GM10266 (cell line): ENCODE measurements around the gene TRIO.

Experiments
- DNase-seq: peaks from one replicate; pipeline ENCODE4 v3.0.0; 2012; ENCODE audit errors: extremely low spot score
- TF ChIP-seq, protein P1 (sequence below): IDR thresholded peaks from 2 replicates; pipeline ENCODE4 v1.5.1; 2012; ENCODE audit warnings: mild to moderate bottlenecking, low read depth; ENCODE audit not compliant: control insufficient read depth, insufficient read depth; ENCODE audit errors: missing control alignments

The TRIO gene

DNA sequence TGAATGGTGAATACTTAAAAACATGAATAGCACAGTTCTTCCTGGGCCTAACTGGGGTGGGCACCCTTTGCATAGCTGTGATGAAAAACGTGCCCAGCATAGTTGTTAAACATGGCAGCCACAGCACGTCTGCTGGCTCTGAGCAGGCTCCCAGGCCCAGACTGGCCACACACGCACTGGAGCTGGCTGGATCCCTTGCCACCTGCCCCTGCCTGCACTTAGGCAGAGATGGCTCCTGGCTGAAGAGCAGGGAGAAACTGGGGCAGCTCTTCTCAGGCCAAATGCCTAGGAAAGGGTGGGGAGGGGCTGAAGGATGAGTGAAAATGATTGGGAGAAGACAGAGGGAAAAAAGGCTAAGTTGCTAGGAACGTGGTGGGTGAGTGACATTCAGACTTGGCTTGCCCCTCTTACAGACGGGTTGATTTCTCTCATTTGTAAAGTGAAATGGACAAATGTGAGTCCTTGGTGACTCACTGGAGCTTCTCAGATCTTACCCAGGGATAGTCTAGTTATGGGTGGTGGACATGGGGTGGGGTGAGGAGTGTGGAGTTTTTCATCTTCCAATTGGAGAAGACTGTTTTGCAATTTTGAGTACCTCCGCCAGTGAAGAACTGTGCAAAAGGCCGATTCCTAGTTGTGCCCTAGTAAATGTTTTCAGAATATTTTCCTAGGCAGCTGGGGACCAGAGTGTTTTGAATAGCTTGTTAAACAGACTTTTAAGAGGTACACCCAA lies 42.4 kb downstream of the TRIO start:
- DNase-seq, result no peak
- TF ChIP-seq, protein P1, sequence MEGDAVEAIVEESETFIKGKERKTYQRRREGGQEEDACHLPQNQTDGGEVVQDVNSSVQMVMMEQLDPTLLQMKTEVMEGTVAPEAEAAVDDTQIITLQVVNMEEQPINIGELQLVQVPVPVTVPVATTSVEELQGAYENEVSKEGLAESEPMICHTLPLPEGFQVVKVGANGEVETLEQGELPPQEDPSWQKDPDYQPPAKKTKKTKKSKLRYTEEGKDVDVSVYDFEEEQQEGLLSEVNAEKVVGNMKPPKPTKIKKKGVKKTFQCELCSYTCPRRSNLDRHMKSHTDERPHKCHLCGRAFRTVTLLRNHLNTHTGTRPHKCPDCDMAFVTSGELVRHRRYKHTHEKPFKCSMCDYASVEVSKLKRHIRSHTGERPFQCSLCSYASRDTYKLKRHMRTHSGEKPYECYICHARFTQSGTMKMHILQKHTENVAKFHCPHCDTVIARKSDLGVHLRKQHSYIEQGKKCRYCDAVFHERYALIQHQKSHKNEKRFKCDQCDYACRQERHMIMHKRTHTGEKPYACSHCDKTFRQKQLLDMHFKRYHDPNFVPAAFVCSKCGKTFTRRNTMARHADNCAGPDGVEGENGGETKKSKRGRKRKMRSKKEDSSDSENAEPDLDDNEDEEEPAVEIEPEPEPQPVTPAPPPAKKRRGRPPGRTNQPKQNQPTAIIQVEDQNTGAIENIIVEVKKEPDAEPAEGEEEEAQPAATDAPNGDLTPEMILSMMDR, result no peak

- TF ChIP-seq, protein P1, result no peak
- DNase-seq, result no peak
These were observed 43.1 kb downstream of the TRIO start for GRCh38 chr5:14186059-14186830.

- no peak for DNase-seq
- TF ChIP-seq, protein P1, result no peak
These were observed 44.0 kb downstream of the TRIO start for GRCh38 chr5:14187157-14187556.

- no peak for DNase-seq
- TF ChIP-seq, protein P1, result no peak
These were observed 44.5 kb downstream of the TRIO start for GRCh38 chr5:14187660-14188059.

DNA sequence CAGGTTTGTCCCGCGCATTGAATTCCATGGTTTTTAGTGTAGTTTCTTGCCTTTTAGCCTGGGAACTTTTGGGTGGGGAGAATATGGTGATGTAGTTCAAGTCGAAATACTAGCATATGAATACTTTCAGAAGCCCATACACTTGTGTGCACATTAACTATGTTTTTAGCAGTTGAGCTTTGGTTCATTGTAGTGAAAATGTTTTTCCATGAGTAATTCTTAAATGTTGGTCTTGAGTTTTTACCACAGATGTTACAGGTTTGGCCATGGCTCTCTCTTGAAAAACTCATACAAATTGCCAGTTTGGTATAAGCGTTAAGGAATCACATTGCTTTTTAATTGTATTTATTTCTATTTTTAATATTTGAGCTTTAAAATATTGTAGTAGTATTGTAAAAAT lies 45.6 kb downstream of the TRIO start:
- TF ChIP-seq, protein P1, result no peak
- DNase-seq, result no peak

- TF ChIP-seq, protein P1, result no peak
- no peak for DNase-seq
These were observed 46.5 kb downstream of the TRIO start for GRCh38 chr5:14189680-14190079.
